SK-N-SH (cell line): Measurements from ENCODE around the gene ZNF559. TPM values are rescaled to one million over a fixed set of nuclear protein-coding genes. Genes with fewer than 3 reads are reported as not detected.

Experiments used
- CTCF ChIA-PET: fragments of 300-600, 350-600 bp; formaldehyde crosslinking; extraction: SDS; loops from one replicate; lab custom pipeline; 2021; lab: Yijun Ruan, JAX
- POLR2A ChIA-PET: fragments of 350-600 bp; sonication (Branson Sonifier 250); formaldehyde crosslinking; extraction: SDS; loops from one replicate; lab custom pipeline; 2020; ENCODE audit warnings: antibody characterized with exemption, inconsistent platforms; lab: Yijun Ruan, JAX
- DNase-seq: peaks from one replicate; pipeline ENCODE4 v3.0.0; 2012
- H2AFZ ChIP-seq: fragments of 200-600 bp; sonication (generic); 2 replicates; pipeline ENCODE4 v1.8.1; 2016; ENCODE audit warnings: antibody characterized with exemption, mild to moderate bottlenecking, low read depth
- H3F3A ChIP-seq: fragments of 200-600 bp; sonication (generic); replicated peaks from 2 replicates; pipeline ENCODE3; 2016; ENCODE audit warnings: antibody characterized with exemption, mild to moderate bottlenecking; ENCODE audit not compliant: insufficient read depth
- H3K27ac ChIP-seq, 2 experiments: fragments of 200-500 bp in 1 of 2; fragments of 200-600 bp in 1 of 2; sonication (Bioruptor generic) in 1 of 2; sonication (generic), shearing (Covaris generic) in 1 of 2; 2 replicates each; pipeline versions ENCODE4 v1.5.1 to v1.6.1; 2014 to 2016; ENCODE audit warnings: low read depth in 2 of 2, inconsistent platforms in 1 of 2, low read length in 1 of 2, mild to moderate bottlenecking in 1 of 2, mixed read lengths in 1 of 2
- H3K27me3 ChIP-seq: fragments of 200-600 bp; sonication (generic), shearing (Covaris generic); 2 replicates; pipeline ENCODE4 v1.6.1; 2016; ENCODE audit warnings: mixed run types; ENCODE audit not compliant: insufficient read depth
- H3K36me3 ChIP-seq, 2 experiments: fragments of 200-500 bp in 1 of 2; fragments of 200-600 bp in 1 of 2; sonication (Bioruptor generic) in 1 of 2; sonication (generic) in 1 of 2; replicated peaks in 1 of 2; 2 replicates each; pipeline versions ENCODE3 to v1.5.1; 2014 to 2016; ENCODE audit warnings: low read length in 1 of 2, mild to moderate bottlenecking in 1 of 2; ENCODE audit not compliant: insufficient read depth in 2 of 2, control insufficient read depth in 1 of 2
- H3K4me1 ChIP-seq, 2 experiments: fragments of 200-500 bp in 1 of 2; fragments of 200-600 bp in 1 of 2; sonication (Bioruptor generic) in 1 of 2; sonication (generic), shearing (Covaris generic) in 1 of 2; 2 replicates each; pipeline versions ENCODE4 v1.5.1 to v1.6.1; 2014 to 2016; ENCODE audit warnings: low read depth in 1 of 2, low read length in 1 of 2, mixed run types in 1 of 2; ENCODE audit not compliant: insufficient read depth in 2 of 2, control insufficient read depth in 1 of 2
- H3K4me2 ChIP-seq: fragments of 200-600 bp; sonication (generic), shearing (Covaris generic); 2 replicates; pipeline ENCODE4 v1.6.1; 2017; ENCODE audit warnings: mixed run types
- H3K4me3 ChIP-seq, 2 experiments: fragments of 200-500 bp in 1 of 2; fragments of 200-600 bp in 1 of 2; sonication (Bioruptor generic) in 1 of 2; sonication (generic), shearing (Covaris generic) in 1 of 2; 2 replicates each; pipeline versions ENCODE4 v1.5.1 to v1.8.1; 2014 to 2016; ENCODE audit warnings: low read depth in 2 of 2, inconsistent platforms in 1 of 2, low read length in 1 of 2, mild to moderate bottlenecking in 1 of 2, mixed read lengths in 1 of 2, moderate library complexity in 1 of 2
- H3K79me2 ChIP-seq: fragments of 200-600 bp; sonication (generic); 2 replicates; pipeline ENCODE4 v1.8.1; 2017; ENCODE audit warnings: mild to moderate bottlenecking; ENCODE audit not compliant: insufficient read depth
- H3K9ac ChIP-seq: fragments of 200-600 bp; sonication (generic); 2 replicates; pipeline ENCODE4 v1.6.1; 2017; ENCODE audit warnings: mixed run types
- H3K9me2 ChIP-seq: fragments of 200-600 bp; sonication (generic); 2 replicates; pipeline ENCODE4 v1.6.1; 2017; ENCODE audit warnings: mixed run types
- H3K9me3 ChIP-seq: fragments of 200-600 bp; sonication (generic); 2 replicates; pipeline ENCODE4 v1.6.1; 2017; ENCODE audit warnings: mixed run types, mild to moderate bottlenecking, moderate library complexity
- H4K20me1 ChIP-seq: fragments of 200-600 bp; sonication (generic); 2 replicates; pipeline ENCODE4 v1.6.1; 2017; ENCODE audit warnings: mild to moderate bottlenecking, mixed run types; ENCODE audit not compliant: insufficient read depth
- CHD2 ChIP-seq: fragments of 150-350 bp; IDR thresholded peaks from 2 replicates; pipeline ENCODE4 v1.6.1; 2018; ENCODE audit warnings: low read length; ENCODE audit not compliant: partially characterized antibody
- EP300 ChIP-seq, 2 experiments: IDR thresholded peaks; 2 replicates each; pipeline versions ENCODE4 v1.4.0 to v1.6.1; 2012; ENCODE audit warnings: borderline replicate concordance in 1 of 2, low read depth in 1 of 2, low read length in 1 of 2
- EZH2phosphoT487 ChIP-seq: fragments of 200-600 bp; sonication (generic); IDR thresholded peaks from 2 replicates; pipeline ENCODE4 v1.6.1; 2017; ENCODE audit warnings: low read depth, mixed run types, mild to moderate bottlenecking, antibody characterized with exemption, moderate library complexity, borderline replicate concordance
- FOXM1 ChIP-seq: IDR thresholded peaks from 2 replicates; pipeline ENCODE4 v1.4.0; 2012; ENCODE audit warnings: low read depth, mild to moderate bottlenecking
- MEF2A ChIP-seq: IDR thresholded peaks from 2 replicates; pipeline ENCODE4 v1.4.0; 2012; ENCODE audit warnings: low read depth, borderline replicate concordance
- MXI1 ChIP-seq: IDR thresholded peaks from 2 replicates; pipeline ENCODE4 v1.6.1; 2012; ENCODE audit warnings: mild to moderate bottlenecking, low read depth, low read length, improper control_type of control experiment
- NRF1 ChIP-seq: IDR thresholded peaks from 2 replicates; pipeline ENCODE4 v1.6.1; 2012; ENCODE audit warnings: low read depth, mild to moderate bottlenecking, low read length
- RFX5 ChIP-seq: IDR thresholded peaks from 2 replicates; pipeline ENCODE4 v1.6.1; 2012; ENCODE audit warnings: mild to moderate bottlenecking, improper control_type of control experiment, low read length
- SIN3A ChIP-seq: IDR thresholded peaks from 2 replicates; pipeline ENCODE4 v1.6.1; 2012; ENCODE audit warnings: low read depth, mild to moderate bottlenecking, low read length, moderate library complexity, borderline replicate concordance
- SMC3 ChIP-seq: IDR thresholded peaks from 2 replicates; pipeline ENCODE4 v1.6.1; 2012; ENCODE audit warnings: low read depth, low read length, improper control_type of control experiment
- TAF1 ChIP-seq: IDR thresholded peaks from 2 replicates; pipeline ENCODE4 v1.6.1; 2012; ENCODE audit warnings: low read depth, mild to moderate bottlenecking, low read length, moderate library complexity, borderline replicate concordance
- TCF12 ChIP-seq: IDR thresholded peaks from 2 replicates; pipeline ENCODE4 v1.4.0; 2012
- TEAD4 ChIP-seq: IDR thresholded peaks from 2 replicates; pipeline ENCODE4 v1.4.0; 2012; ENCODE audit warnings: mild to moderate bottlenecking, borderline replicate concordance; ENCODE audit not compliant: insufficient read depth
- WGBS: methylation state at CpG from one replicate; pipeline ENCODE4 v1.1.6; 2017; ENCODE audit warnings: low lambda C conversion rate; 5-methylcytosine and 5-hydroxymethylcytosine counted together
- polyA plus RNA-seq, 3 experiments: library from polyadenylated mRNA; depleted of rRNA; stranded (reverse); fragments of >200 nt; gene quantifications; 2 replicates each; pipeline ENCODE4 v1.2.3, GENCODE V29; 2012
- TF ChIP-seq, protein P1 (sequence below): IDR thresholded peaks from 2 replicates; pipeline ENCODE4 v1.4.0; 2012; ENCODE audit warnings: low read depth, borderline replicate concordance
- TF ChIP-seq, protein P2 (sequence below): IDR thresholded peaks from 2 replicates; pipeline ENCODE4 v1.4.0; 2012; ENCODE audit warnings: low read depth, borderline replicate concordance
- TF ChIP-seq, protein P3 (sequence below): fragments of 200-600 bp; sonication (generic); IDR thresholded peaks from 2 replicates; pipeline ENCODE4 v1.6.1; 2017; ENCODE audit warnings: antibody characterized with exemption, mild to moderate bottlenecking, moderate library complexity
- TF ChIP-seq, protein P4 (sequence below): IDR thresholded peaks from 2 replicates; pipeline ENCODE4 v1.6.1; 2012; ENCODE audit warnings: mild to moderate bottlenecking, low read depth, low read length, moderate library complexity

Gene ZNF559
- polyA plus RNA-seq, 1 of the 3 experiments (the other 2 are of a cell fraction): 10.4 TPM

DNA sequence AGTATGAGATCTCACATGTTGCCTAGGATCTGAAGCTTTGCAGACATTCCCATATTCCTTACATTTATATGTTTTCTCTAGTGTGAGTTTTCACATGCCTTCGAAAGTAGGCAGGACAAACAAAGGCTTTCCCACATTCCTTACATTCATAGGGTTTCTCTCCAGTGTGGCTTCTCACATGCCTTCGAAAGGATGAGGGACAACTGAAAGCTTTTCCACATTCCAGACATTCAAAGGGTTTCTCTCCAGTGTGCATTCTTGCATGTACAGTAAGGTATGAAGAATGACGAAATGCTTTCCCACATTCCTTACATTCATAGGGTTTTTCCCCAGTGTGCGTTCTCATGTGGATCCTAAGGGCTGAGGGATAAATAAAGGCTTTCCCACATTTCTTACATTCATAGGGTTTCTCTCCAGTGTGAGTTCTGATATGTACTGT lies 28.5 kb upstream of the ZNF559 start:
- no peaks in the 10 kb centered on the region for H3K4me1 ChIP-seq
- H3K4me3 ChIP-seq: no peak overlapping the region; a peak in 1 of 4 replicates
- H3K27me3 ChIP-seq: no peaks in the 10 kb centered on the region
- no peak overlapping the region for H3K9ac ChIP-seq
- H3K4me2 ChIP-seq: no peak overlapping the region
- no peaks in the 10 kb centered on the region for H3F3A ChIP-seq
- ChIA-PET CTCF (no interaction called here), POLR2A (no interaction called here)
- no peaks in the 10 kb centered on the region for H3K9me2 ChIP-seq
- WGBS: 91% methylated on average over 4 of the region's 4 CpGs
- no peak for DNase-seq
- no peak overlapping the region for H2AFZ ChIP-seq
- H3K9me3 ChIP-seq: peaks cover 39% of the 10 kb centered on the region
- TF ChIP-seq FOXM1 (no peak), NRF1 (no peak), TEAD4 (no peak), MEF2A (no peak)
- TF ChIP-seq, protein P1, sequence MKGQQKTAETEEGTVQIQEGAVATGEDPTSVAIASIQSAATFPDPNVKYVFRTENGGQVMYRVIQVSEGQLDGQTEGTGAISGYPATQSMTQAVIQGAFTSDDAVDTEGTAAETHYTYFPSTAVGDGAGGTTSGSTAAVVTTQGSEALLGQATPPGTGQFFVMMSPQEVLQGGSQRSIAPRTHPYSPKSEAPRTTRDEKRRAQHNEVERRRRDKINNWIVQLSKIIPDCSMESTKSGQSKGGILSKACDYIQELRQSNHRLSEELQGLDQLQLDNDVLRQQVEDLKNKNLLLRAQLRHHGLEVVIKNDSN: no peak
- TF ChIP-seq, protein P2, sequence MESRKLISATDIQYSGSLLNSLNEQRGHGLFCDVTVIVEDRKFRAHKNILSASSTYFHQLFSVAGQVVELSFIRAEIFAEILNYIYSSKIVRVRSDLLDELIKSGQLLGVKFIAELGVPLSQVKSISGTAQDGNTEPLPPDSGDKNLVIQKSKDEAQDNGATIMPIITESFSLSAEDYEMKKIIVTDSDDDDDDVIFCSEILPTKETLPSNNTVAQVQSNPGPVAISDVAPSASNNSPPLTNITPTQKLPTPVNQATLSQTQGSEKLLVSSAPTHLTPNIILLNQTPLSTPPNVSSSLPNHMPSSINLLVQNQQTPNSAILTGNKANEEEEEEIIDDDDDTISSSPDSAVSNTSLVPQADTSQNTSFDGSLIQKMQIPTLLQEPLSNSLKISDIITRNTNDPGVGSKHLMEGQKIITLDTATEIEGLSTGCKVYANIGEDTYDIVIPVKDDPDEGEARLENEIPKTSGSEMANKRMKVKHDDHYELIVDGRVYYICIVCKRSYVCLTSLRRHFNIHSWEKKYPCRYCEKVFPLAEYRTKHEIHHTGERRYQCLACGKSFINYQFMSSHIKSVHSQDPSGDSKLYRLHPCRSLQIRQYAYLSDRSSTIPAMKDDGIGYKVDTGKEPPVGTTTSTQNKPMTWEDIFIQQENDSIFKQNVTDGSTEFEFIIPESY: no peak
- H4K20me1 ChIP-seq: no peaks in the 10 kb centered on the region
- H3K79me2 ChIP-seq: peaks cover 7% of the 10 kb centered on the region; the same call in 1 of the 2 replicates
- no peak overlapping the region for H3K27ac ChIP-seq
- peaks cover 30 to 83% of the 10 kb centered on the region in 2 experiments for H3K36me3 ChIP-seq

DNA sequence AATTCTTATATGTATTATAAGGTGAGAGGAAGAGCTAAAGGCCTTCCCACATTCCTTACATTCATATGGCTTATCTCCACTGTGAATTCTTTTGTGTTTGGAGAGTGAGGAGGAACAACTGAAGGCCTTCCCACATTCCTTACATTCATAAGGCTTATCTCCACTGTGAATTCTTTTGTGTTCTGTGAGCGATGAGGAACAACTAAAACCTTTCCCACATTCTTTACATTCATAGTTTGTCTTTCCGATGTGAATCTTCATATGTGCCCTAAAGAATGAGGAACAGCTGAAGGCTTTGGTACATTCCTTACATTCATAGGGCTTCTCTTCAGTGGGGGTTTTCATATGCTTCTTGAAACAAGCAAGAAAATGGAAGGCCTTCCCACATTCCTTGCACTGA lies 27.6 kb upstream of the ZNF559 start:
- CTCF ChIA-PET: no interaction called here
- no peak overlapping the region; a peak in 1 of 4 replicates for H3K4me3 ChIP-seq
- H3K9me3 ChIP-seq: peaks cover 39% of the 10 kb centered on the region
- H3K4me1 ChIP-seq: no peaks in the 10 kb centered on the region
- H3K9me2 ChIP-seq: no peaks in the 10 kb centered on the region
- H3F3A ChIP-seq: no peaks in the 10 kb centered on the region
- no peak for DNase-seq
- POLR2A ChIA-PET: no interaction called here
- 91% methylated on average over 2 of the region's 2 CpGs for WGBS
- H3K27ac ChIP-seq: no peak overlapping the region
- H3K4me2 ChIP-seq: no peak overlapping the region
- H3K36me3 ChIP-seq: peaks cover 37 to 83% of the 10 kb centered on the region in 2 experiments
- peaks cover 7% of the 10 kb centered on the region; the same call in 1 of the 2 replicates for H3K79me2 ChIP-seq
- H3K9ac ChIP-seq: no peak overlapping the region
- no peak overlapping the region for H2AFZ ChIP-seq
- H4K20me1 ChIP-seq: no peaks in the 10 kb centered on the region
- no peaks in the 10 kb centered on the region for H3K27me3 ChIP-seq
- TF ChIP-seq EP300 (IDR thresholded peaks at IDR 0.05; ENCODE audit: borderline replicate concordance in 1 of 2, low read depth in 1 of 2, low read length in 1 of 2) (no peak), EZH2phosphoT487 (no peak), CHD2 (no peak), SIN3A (no peak), TAF1 (no peak), MXI1 (no peak), RFX5 (no peak), TCF12 (no peak), TEAD4 (no peak), SMC3 (no peak)
- TF ChIP-seq, protein P3, sequence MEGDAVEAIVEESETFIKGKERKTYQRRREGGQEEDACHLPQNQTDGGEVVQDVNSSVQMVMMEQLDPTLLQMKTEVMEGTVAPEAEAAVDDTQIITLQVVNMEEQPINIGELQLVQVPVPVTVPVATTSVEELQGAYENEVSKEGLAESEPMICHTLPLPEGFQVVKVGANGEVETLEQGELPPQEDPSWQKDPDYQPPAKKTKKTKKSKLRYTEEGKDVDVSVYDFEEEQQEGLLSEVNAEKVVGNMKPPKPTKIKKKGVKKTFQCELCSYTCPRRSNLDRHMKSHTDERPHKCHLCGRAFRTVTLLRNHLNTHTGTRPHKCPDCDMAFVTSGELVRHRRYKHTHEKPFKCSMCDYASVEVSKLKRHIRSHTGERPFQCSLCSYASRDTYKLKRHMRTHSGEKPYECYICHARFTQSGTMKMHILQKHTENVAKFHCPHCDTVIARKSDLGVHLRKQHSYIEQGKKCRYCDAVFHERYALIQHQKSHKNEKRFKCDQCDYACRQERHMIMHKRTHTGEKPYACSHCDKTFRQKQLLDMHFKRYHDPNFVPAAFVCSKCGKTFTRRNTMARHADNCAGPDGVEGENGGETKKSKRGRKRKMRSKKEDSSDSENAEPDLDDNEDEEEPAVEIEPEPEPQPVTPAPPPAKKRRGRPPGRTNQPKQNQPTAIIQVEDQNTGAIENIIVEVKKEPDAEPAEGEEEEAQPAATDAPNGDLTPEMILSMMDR: no peak
- TF ChIP-seq, protein P4, sequence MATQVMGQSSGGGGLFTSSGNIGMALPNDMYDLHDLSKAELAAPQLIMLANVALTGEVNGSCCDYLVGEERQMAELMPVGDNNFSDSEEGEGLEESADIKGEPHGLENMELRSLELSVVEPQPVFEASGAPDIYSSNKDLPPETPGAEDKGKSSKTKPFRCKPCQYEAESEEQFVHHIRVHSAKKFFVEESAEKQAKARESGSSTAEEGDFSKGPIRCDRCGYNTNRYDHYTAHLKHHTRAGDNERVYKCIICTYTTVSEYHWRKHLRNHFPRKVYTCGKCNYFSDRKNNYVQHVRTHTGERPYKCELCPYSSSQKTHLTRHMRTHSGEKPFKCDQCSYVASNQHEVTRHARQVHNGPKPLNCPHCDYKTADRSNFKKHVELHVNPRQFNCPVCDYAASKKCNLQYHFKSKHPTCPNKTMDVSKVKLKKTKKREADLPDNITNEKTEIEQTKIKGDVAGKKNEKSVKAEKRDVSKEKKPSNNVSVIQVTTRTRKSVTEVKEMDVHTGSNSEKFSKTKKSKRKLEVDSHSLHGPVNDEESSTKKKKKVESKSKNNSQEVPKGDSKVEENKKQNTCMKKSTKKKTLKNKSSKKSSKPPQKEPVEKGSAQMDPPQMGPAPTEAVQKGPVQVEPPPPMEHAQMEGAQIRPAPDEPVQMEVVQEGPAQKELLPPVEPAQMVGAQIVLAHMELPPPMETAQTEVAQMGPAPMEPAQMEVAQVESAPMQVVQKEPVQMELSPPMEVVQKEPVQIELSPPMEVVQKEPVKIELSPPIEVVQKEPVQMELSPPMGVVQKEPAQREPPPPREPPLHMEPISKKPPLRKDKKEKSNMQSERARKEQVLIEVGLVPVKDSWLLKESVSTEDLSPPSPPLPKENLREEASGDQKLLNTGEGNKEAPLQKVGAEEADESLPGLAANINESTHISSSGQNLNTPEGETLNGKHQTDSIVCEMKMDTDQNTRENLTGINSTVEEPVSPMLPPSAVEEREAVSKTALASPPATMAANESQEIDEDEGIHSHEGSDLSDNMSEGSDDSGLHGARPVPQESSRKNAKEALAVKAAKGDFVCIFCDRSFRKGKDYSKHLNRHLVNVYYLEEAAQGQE: no peak
- TF ChIP-seq, protein P1: no peak
